Spleen (tissue), 7 donors: ENCODE measurements around the gene JADE2.

Source experiments
- CTCF ChIP-seq, 11 experiments: fragments of 200-600 bp in 7 of 11; fragments of 450-650 bp in 4 of 11; sonication (generic) in 4 of 11; IDR thresholded peaks in 8 of 11; conservative IDR thresholded peaks in 3 of 11; 1 replicate in 7 of 11; 2 replicates in 4 of 11; pipeline versions ENCODE4 v1.4.0 to v1.8.0; 2016 to 2021; ENCODE audit warnings: antibody characterized with exemption in 11 of 11, inconsistent platforms in 4 of 11, mild to moderate bottlenecking in 1 of 11
- POLR2AphosphoS5 ChIP-seq, 3 donors: sonication (generic); formaldehyde crosslinking; IDR thresholded peaks; one replicate each; pipeline ENCODE4 v1.5.1; 2017; ENCODE audit warnings: antibody characterized with exemption in 3 of 3
- donor health status: DM: no; HTN: no; CAD: no; lungs with moderate emphysema.
- donor health status: DM: no; HTN: no; CAD: no.
- donor health status: DM: no; HTN: no; CAD: no.

DNA sequence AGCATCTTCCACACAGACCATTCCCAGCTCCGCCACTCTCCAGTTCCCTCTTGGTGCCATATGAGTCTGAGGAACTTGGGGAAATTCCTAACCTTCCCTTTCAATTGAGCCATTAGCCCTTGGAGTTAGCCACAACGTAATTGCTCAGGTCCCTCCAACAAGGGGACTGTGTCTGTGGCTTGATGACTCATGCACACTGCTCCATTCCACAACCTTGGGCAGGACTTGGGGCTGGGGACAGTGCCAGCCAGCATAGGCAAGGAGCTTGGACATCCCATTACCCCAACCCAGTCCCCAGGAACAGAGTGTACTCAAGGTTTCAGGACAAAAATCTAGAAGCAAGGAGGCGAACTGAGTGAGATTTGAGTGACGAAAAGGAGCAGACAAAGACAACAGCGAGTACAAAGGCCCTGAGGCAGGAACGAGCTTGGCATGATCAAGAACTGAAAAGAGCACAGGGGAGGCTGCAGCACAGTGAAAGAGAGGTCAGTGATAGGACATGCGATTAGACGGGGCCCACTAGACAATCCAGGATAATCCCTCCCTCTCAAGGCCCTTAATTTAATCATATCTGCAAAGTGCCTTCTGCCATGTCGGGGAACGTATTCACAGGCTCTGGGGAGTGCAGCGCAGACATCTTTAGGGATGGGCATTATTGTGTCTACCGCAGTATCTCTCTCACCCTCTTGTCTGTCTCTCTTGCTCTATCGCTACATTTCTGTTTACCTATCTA lies 16.0 kb upstream of the JADE2 start:
- TF ChIP-seq POLR2AphosphoS5 (IDR thresholded peaks at IDR 0.05) (no peak), CTCF (IDR thresholded peaks at IDR 0.05 in 8 of 11, conservative IDR thresholded peaks at IDR 0.05 in 3 of 11) (no peak)
